ENCODE data around the gene OR52K2.

DNA sequence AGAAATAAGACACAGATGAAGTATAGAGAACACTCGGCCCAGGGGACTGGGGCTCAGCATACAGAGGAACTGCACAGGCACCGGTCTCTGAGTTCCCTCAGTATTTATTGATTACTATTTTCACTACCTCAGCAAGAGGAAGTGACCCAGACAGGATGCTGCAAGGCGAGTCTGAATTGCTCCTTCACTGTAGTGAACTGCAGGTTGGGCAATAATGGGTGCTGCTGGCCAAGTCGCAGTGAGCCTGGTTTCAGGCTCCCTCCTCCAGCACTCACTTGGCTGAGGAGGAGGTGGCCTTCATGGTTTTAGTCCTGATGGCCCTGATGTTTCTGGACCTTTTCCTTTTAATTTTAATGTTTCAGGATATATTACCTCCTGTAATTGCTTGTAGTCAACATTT is 10.4 kb downstream of the OR52K2 start:
- TF ChIP-seq EZH2phosphoT487 (IDR thresholded peaks at IDR 0.05; ENCODE audit: borderline replicate concordance, low read length), result no peak
- no peak for TF ChIP-seq CTCF (IDR thresholded peaks at IDR 0.05; ENCODE audit: low read depth, low read length, poor library complexity, severe bottlenecking)
